Activated CD4-positive, alpha-beta T cell treated with anti-CD3 and anti-CD28 coated beads, Interleukin-2, amount 50 U/mL, for 48 hours (primary cell): ENCODE measurements around the gene PARS2.

Experiments
- DNase-seq, 2 experiments: peaks; one replicate each; pipeline ENCODE4 v3.0.0-alpha.2; 2020

PARS2 gene

DNA sequence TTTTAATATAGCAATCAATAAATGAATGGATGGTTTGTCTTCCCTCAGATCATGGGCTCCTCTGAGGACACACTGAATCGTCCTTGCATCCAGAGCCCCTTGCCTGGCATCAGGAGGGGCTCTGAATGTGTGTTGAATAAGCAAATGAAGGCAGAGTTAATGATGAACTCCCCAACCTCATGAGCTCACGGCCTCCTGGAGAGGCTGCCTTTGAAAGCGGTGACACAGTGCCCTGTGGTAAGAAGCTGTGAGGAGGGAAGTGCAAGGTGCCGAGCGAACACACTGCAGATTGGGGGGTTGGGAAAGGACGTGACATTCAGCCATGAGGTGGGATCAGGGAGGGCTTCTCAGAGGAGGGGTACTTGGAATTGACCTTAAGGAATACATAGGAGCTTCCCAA lies 3.2 kb upstream of the PARS2 start:
- DNase-seq, result no peak

DNA sequence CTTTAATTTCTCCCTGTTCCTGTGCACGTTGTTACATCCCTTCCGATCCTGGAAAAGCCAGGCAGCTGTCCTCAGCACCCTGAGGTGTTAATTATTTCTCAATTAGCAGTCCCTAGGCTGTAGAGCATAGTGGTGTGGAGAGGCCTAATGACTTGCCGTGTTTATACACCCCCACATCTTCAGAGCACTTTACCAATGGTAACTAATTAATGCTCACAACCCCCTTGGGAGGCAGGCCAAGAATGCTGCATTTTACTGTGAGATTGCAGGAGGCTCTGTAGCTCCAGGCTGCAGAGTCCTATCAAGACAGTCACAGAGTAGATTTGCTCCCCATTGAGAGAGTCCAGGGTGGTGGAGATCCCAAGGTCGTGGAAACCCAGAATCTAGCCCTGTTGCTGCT lies 2.4 kb upstream of the PARS2 start:
- DNase-seq, result no peak

DNA sequence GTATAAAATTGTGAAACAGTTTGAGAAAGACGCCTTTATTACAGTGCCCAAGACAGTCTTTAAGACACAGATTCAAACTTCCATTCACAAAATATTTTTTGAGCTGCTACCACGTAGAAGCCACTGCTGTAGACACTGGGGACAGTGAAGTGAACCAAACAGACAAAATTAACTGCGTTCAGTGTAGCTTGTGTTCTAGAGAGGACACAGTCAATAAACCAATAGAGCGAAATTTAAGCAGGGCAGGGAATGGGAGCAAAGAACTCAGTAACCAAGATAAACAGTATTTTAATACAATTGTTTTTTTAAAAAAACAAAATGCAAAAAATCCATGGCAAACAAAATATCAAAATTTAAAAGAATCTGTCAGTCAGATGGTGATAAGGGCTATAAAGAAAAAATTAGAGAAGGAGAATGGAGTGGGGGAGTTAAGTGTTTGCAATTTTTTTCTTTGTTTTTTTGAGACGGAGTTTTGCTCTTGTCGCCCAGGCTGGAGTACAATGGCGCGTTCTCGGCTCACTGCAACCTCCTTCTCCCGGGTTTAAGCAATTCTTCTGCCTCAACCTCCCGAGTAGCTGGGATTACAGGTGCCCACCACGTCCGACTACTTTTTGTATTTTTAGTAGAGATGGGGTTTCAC lies 719 bp upstream of the PARS2 start:
- no peak for DNase-seq

DNA sequence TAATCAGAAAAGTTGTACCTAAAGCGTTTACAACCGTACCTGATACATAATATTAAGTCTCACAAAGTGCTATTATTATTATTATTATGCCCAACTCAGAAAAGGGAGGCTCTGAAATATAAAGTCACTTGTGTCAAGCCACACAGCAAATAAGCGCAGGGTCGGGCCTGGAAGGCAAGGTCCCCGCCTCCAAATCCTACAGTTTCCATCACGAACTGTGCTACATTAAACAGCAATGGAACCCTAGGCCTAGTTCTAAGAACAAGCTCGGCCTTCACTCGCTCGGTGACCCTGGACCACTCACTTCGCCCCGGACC lies 549 bp downstream of the PARS2 start:
- DNase-seq, result no peak

DNA sequence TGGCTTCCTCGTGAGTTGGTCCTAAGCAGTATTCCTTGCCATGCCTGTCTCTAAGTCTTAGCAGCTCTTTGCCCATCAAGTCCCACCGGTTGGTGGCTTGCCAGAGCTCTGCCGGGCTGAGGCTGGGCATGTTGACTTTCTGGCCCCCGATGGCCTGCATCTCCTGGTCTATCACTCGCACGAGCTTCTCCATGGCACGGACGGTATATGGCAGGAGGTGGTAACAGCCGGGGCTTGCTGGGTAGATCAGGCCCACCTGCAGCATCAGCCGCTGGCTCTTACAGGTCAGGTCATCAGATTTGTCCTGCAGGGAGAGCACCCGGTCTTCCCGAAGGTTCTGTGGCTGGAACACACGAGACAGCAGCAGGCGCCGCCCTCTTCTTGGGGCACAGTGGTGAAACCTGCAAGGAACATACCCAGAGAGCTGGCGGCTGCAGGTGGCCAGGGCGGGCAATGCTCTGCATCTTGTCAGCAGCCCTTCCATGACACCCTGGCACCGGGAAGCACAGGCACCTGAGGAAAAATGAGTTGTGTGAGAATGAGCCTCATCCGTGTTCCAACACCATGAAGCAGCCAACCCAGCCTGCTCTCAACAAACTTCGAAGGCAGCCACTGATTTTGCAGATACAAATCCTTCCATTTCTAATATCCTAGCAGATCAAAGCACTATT lies 5.5 kb downstream of the PARS2 start:
- DNase-seq, result no peak

DNA sequence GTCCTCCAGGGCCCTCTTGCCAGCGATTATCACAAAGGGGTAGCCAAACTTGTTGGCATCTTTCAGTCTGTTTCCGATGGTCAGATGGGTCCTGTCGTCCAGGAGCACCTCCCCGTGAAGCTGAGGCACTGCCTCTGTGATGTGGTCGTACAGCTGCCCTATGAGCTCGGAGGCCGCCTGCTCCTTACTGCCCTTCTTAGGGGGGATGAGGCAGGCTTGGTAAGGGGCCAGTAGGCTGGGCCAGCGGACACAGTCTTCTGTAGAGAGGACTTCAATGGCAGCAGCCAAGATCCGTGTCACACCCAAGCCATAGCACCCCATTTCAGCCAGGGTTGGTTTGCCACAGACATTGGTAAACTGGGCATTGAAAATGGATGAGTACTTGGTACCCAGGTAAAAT lies 6.5 kb downstream of the PARS2 start:
- DNase-seq, result no peak

DNA sequence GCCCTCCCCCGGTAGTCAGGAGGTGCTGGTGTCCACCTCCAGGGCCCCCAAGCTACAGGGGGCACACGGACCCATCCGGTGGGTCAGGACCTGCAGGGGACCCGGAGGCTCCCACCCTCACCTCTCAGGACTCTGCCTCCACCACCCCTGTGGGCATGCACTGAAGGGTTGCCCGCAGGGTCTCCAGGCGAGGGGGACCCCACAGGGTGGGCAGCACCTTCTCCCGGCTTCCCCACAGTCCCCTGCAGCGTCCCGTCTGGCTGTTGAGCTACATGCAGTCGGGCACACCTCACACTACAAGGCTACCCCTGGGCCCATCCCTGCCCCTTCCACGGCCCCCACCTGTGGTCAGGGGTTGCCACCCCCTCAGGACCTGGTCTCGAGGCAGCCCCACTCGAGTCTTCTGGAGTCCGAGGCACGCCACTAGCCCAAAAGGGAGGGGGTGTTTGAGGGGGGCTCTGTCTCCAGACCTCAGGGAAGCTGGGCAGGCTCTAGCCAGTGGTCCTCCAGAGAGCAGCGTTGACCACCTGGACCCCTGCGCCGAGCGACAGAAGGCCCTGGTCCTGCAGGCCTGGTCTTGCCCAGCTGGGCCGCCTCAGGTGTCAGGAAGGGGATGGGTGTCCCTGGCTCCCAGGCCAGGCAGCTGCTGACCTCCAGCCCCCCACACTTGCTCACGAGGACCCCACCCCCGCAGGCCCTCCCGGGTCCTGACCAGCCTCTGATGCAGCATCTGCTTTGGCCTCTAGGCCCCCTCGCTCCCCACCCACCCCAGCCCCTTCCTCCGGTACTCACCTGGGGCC lies 9.6 kb downstream of the PARS2 start:
- DNase-seq, result no peak

DNA sequence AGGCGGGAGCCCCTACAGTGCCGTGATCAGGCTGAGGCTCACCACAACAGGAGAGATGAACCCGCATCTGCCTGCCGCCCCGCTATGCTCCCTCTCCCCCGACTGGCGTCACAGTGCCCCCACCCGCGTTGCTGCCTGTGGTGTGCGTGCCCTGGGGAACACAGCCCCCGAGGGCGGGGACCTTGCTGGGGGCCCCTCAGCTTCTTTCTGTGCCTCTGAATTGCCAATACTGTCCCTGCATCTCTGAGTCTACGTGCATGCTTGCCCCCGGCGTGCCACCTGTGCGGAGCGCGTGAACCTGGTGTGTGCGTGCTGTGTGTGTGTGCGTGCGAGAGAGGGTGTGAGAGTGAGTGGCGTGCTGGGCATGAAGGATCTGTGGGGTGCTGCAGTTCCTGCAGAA lies 10.3 kb downstream of the PARS2 start:
- DNase-seq, result no peak

DNA sequence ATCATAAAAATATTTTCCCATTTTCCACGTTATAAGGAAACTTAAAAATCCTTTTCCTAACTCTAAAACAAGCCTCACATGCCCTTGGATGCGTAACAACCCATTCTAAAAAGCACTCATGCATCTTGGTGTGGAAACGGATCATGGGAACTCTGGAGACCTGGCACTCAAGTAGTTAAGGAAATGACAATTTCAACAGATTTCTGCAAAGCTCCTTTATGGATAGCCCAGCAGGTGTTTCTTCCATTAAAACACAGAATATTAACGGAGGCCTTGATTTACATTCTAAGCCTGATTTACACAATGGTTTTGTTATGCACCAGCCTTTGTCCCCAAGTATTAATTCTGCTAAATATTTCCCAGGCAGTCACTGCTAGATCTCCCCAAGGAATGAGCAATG lies 12.9 kb downstream of the PARS2 start:
- no peak for DNase-seq

DNA sequence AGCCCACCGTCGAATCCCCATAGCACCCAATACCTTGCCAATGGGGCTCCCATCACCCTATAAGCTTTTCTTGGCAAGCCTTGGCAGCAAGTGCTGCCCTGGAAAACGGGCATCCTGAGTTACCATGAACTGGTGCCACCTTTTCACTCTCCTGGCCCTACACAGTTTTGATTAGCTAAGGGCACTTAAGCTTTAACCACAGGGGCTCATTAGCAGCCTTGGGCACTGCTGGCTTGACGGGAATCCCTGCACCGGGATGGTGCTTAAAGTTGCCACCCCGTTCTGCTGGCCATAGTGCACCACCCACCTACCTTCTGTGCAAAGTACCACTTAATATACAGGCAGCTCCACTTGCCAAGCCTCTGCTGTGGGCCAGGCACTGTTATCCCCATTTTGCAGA lies 13.7 kb downstream of the PARS2 start:
- no peak for DNase-seq

DNA sequence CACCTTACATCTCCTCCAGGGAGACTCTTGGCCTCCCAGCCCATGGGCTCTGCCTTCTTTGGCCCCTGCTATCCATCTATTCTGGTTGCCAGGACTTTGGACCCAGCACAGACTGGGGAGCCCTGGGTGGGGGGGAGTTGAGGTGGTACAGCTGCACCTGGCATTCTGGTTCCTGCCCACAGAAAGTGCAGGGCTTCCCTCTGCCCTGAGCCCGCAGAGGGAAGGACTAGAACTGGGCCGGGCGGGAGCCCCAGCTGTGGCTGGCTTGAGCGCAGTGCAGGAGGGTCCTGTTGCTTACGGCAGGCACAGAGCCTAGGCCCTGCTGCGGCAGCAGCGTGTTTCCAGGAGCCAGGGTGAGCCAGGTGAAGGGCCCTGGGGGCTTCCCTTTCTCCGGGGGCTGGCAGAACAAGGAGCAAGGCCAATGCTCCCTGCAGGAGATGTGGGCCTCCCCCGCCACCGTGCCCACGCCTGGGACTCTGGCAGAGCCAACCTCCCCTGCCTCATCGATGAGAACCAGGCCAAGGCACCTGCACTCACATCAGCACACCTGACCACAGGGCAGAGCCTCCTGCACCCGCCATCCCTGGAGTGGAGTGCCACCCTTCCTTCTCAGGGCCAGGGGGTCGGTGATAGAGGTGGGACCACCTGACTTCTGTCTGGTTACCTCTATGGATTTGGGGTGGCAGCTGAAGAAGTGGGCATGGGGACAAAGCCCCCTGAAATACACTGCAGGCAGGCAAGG lies 16.1 kb downstream of the PARS2 start:
- no peak for DNase-seq

DNA sequence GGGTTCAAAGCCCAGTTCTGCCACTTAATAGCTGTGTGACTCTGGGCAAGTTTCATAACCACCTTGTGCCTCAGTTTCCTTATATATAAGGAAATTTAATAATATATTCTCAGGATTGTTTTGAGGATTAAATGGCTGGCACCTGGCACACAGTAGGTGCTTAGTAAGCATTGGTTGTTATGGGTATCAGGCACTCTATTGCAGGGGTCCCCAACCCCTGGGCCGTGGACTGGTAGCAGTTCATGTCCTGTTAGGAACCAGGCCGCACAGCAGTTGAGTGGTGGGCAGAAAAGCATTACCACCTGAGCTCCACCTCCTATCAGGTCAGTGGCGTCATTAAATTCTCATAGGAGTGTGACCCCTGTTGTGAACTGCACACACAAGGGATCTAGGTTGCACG lies 18.5 kb downstream of the PARS2 start:
- no peak for DNase-seq

DNA sequence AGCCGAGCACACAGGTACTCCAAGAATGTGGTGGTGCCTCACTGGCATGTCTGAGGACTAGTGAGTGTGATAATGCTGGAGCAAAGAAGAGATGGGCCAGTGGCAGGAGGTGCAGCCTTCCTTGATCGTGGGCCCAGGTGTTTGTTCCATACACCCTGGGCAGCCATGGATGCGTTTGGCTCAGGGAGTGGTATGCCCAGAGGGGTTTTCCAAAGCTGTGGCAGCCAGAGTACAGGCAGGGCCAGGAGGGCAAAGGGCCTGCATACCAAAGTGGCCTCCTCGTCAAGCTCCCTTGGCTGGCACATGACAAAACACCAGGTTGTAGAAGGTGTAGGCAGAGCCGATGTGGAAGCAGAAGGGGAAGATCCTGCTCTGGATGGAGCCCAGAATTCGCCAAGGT lies 19.0 kb downstream of the PARS2 start:
- DNase-seq, result no peak

DNA sequence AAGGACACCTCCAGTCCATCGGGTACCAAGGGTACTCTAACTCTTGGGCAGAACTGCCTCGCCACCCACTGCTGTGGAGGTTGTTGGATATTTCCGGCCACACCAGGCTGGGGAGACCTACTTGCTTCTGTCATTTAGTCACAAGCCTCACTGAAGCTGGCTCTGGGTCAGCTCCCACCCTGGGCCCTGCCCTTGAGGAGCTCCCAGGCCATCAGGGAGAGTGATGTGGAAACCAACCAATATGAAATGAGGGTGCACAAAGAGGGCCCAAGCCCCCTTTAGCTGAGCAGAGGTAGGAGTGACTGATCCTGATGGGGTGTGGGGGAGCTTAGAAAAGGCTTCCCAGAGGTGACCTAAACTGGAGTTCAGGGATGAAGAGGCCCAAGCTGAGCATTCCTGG lies 19.6 kb downstream of the PARS2 start:
- no peak for DNase-seq

DNA sequence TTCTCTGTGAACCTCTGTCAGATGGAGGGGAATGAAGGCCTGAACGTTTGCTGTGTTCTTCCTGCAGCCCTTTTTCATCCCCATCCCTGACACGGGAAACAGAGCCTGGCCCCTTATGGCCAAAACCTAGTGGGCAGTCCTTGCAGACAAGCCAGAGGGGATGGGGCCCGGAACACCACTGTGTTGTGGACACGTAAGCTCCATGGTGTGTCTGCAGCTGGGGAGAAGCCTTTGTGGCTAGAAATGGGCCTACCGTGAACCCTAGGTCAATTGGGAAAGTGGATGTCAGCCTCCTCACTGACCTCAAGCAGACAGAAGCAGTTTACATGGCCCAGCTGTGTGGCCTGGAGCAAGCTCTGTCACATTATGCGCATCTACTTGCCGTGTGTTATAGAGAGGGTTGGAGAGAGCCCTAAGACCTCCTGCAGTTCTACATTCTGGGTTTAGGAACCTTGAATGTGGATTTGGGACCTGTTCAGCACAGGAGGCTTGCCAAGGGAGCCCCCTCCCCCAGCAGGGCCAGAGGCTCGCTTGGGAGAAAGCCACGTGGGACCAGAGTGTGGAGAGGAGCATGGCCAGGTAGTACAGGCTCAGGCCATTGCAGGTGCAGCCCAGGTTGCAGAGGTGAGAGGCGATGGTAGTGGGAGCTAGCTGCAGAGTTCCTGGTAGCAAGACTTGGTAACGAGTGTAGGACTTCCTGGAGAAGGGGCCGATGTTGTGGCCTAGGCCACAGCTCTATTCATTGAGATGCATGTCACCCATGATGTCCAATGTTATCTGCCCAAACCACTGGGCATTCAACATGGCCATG lies 20.7 kb downstream of the PARS2 start:
- no peak for DNase-seq

DNA sequence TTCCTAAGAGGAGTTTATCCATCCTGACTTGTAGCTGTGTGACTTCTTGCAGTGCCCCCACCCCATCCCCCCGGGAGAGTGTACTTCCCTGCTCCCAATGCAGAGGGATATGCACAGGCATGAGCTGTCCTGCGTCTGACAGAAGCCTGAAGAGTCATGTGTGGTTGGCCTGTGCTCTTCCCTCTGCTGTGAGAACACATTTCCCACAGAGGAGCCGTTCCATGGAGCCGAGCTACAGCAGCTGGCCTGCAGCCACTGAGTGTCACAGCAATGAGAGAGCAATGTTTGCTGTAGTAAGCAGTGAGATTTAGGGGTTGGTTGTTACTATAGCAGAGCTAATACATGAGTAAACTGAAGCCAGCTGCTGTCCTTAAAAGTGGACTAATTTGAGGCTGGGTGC lies 22.0 kb downstream of the PARS2 start:
- DNase-seq, result no peak

DNA sequence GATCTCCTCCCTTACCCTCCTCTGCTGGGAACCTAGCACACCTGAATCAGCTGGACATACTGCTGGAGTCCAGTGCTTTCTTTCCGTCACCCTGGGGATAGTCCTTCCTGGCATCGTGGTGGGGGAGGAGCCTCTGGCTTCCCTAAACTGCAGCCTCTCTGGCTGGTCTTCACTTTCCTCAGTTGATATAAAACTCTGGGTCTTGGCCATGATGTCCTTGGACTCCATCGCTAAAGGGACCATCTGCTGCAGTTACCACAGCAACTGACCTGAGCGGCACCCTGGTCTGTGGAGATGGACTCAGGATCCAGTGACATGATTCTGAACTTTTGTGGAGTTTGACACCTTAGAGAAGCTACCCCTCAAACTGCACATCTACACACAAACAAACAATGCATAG lies 22.8 kb downstream of the PARS2 start:
- no peak for DNase-seq

DNA sequence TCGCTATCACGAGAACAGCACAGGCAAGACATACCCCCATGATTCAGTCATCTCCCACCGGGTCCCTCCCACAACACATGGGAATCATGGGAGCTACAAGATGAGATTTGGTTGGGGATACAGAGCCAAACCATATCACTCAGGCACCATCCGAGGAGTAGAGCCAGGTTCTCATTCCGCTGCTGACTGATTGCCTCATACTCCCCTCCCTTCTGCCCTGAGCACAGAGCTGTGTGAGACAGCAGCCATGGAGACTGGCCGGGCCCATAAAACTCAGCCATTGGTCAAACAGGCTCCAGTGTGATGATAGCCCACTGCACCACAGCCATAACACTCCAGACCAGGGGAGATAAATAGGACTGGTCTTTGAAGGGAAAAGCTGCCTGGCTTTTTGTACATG lies 26.1 kb downstream of the PARS2 start:
- DNase-seq, result no peak

DNA sequence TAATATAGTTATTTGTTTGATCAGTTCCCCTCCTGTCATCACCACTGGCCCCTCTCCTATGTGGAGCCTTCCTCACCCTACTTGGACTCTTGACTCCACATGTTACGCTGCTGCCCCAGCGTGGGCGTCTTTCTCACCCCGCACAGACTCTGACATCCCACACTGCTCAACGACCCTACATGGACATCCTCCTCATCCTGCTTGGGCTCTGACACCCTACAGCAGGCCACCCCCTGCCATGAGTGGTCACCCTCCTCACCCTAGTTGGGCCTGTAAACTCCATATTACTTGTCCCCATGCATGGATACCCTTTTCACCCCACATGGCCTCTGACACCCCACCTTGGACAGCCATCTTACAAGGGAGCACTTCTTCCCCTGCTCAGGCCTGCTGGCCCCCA lies 27.6 kb downstream of the PARS2 start:
- no peak for DNase-seq

DNA sequence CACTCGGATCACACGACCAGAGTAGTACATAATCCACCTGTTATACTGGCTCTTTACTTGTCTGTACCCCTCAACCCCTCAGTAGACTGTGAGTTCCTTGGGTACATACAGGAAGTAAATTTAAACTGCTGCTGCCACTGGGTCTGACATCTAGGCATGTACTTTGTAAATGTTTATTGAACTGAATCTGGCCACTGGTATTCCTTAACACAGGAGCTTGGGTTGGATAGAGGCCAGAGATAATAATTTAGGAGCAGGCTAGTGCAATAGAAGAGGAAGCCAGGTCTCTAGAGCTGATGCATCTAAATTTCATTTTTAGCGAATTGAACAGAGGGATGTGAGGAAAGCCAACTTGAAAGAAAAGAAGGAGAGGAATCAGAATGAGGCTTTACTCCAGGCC lies 36.3 kb downstream of the PARS2 start:
- no peak for DNase-seq

DNA sequence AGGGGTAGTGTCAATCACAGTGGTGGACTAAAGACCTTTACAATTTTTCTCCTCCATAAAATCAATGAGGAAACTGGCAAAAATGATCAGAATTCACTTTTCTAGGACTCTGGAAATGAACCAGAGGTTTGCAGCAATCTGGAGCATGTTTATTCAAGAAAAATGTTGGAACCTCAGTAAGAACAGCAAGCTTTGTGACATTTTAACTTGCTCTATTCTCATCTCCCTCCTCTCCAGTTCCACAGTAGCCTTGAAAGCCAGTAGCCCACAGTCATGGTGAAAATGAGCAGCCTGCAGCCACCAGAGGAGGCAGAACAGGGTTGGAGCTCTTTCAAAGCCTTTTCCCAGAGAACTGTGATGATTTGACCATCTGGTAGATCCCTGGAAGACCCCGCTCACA lies 39.6 kb downstream of the PARS2 start:
- no peak for DNase-seq

DNA sequence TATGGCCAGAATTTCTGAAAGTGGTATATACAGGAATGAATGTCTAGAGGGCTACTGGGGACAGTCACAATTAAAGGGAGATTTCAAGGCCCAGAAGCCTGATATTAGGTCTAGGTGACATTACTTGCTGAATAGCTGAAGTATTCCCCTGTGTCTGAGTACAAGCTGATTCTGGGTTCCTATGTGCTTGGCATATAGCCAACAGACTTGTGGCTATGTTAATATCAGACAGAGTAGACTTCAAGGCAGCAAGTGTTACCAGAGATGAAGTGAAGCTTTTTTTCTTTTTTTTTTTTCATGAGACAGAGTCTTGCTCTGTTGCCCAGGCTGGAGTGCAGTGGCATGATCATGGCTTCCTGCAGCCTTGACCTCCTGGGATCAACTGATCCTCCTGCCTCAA lies 40.3 kb downstream of the PARS2 start:
- DNase-seq, result no peak

DNA sequence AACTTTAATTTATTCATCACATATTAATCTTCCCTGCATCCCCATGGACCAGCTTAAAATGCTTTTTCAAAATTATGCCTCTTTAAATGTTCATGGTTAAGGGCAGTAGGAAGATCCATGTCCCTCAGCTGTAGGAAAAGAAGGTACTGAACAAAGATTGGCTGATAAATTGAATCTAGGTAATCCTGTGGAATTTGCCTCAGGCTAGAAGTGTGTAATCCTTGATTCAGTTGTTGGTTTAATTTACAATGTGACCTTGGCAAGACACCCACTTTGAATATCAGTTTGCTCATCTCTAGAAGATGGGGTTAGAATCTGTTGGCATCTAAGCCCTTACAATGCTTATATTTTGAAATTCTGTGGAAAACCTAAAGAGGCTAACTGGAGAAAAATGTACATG lies 42.6 kb downstream of the PARS2 start:
- DNase-seq, result no peak
